DMS53 (cell line): ENCODE data around the gene GTF2I.
"Not testable (repeated sequence)": the region's sequence is repeated elsewhere in the genome, so short reads cannot be mapped to it uniquely, and the experiment has no call there.

Source experiments
- DNase-seq: peaks from one replicate; lab custom pipeline; 2025; lab: John Stamatoyannopoulos, UW

GTF2I gene

GRCh38 chr7:74656837-74657691 is 454 bp upstream of the GTF2I start:
- peak; percentile 100 for DNase-seq

GRCh38 chr7:74658178-74659004 is 873 bp downstream of the GTF2I start:
- DNase-seq = peak; percentile 99

- DNase-seq = not testable (repeated sequence)
Observed at GRCh38 chr7:74660202-74660601, 2.7 kb downstream of the GTF2I start.

- peak; percentile 36 for DNase-seq
Observed at GRCh38 chr7:74661836-74662794, 4.6 kb downstream of the GTF2I start.

- DNase-seq = no peak
Observed at GRCh38 chr7:74665296-74665938, 7.9 kb downstream of the GTF2I start.

- not testable (repeated sequence) for DNase-seq
Observed at GRCh38 chr7:74667013-74667412, 9.5 kb downstream of the GTF2I start.

- not testable (repeated sequence) for DNase-seq
Observed at GRCh38 chr7:74667520-74667919, 10.0 kb downstream of the GTF2I start.

GRCh38 chr7:74671602-74672001 is 14.1 kb downstream of the GTF2I start:
- no peak for DNase-seq

- no peak for DNase-seq
Observed at GRCh38 chr7:74672343-74672915, 14.9 kb downstream of the GTF2I start.

- no peak for DNase-seq
Observed at GRCh38 chr7:74674166-74674565, 16.6 kb downstream of the GTF2I start.

GRCh38 chr7:74682829-74683228 is 25.3 kb downstream of the GTF2I start:
- no peak for DNase-seq

- DNase-seq = peak; percentile 22
Observed at GRCh38 chr7:74683799-74684198, 26.3 kb downstream of the GTF2I start.

- DNase-seq = no peak
Observed at GRCh38 chr7:74684473-74684872, 27.0 kb downstream of the GTF2I start.

GRCh38 chr7:74684921-74685320 is 27.4 kb downstream of the GTF2I start:
- DNase-seq = no peak

- DNase-seq = no peak
Observed at GRCh38 chr7:74690474-74690873, 33.0 kb downstream of the GTF2I start.

- not testable (repeated sequence) for DNase-seq
Observed at GRCh38 chr7:74704419-74704818, 46.9 kb downstream of the GTF2I start.

- no peak for DNase-seq
Observed at GRCh38 chr7:74707238-74707637, 49.7 kb downstream of the GTF2I start.

- DNase-seq = no peak
Observed at GRCh38 chr7:74708569-74709275, 51.2 kb downstream of the GTF2I start.

GRCh38 chr7:74709880-74710671 is 52.6 kb downstream of the GTF2I start:
- DNase-seq = peak; percentile 27
